A204.1 (cell line): Measurements from ENCODE around the gene ZNF324B.
"Not testable (repeated sequence)": the region's sequence is repeated elsewhere in the genome, so short reads cannot be mapped to it uniquely, and the experiment has no call there.

Source experiments
- FAIRE-seq: peaks from 2 replicates; lab custom pipeline; 2012; peaks lifted over from hg19 to GRCh38; lab: Jason Lieb, UNC

ZNF324B gene

GRCh38 chr19:58480831-58481230 lies 29.4 kb downstream of the ZNF324B start:
- no peak for FAIRE-seq

- FAIRE-seq: no peak
These were observed 30.9 kb downstream of the ZNF324B start for GRCh38 chr19:58482372-58482771.

- no peak for FAIRE-seq
These were observed 32.4 kb downstream of the ZNF324B start for GRCh38 chr19:58483776-58484175.

- FAIRE-seq: not testable (repeated sequence)
These were observed 32.9 kb downstream of the ZNF324B start for GRCh38 chr19:58484349-58484748.

GRCh38 chr19:58491393-58491792 lies 40.0 kb downstream of the ZNF324B start:
- FAIRE-seq: no peak

- FAIRE-seq: no peak
These were observed 40.8 kb downstream of the ZNF324B start for GRCh38 chr19:58492265-58492664.

GRCh38 chr19:58497634-58498170 lies 46.3 kb downstream of the ZNF324B start:
- FAIRE-seq: no peak

- FAIRE-seq: no peak
These were observed 47.0 kb downstream of the ZNF324B start for GRCh38 chr19:58498316-58499020.

GRCh38 chr19:58499021-58499927 lies 47.9 kb downstream of the ZNF324B start:
- FAIRE-seq: no peak

- no peak for FAIRE-seq
These were observed 48.8 kb downstream of the ZNF324B start for GRCh38 chr19:58500242-58500641.
